Measurements from ENCODE around the gene CDC34. TPM values are rescaled to one million over a fixed set of nuclear protein-coding genes. Genes with fewer than 3 reads are reported as not detected.

CDC34 gene
- total and polyA plus RNA-seq, 3 donors from 2014 or later, result 149 to 249 (median 205) TPM

DNA sequence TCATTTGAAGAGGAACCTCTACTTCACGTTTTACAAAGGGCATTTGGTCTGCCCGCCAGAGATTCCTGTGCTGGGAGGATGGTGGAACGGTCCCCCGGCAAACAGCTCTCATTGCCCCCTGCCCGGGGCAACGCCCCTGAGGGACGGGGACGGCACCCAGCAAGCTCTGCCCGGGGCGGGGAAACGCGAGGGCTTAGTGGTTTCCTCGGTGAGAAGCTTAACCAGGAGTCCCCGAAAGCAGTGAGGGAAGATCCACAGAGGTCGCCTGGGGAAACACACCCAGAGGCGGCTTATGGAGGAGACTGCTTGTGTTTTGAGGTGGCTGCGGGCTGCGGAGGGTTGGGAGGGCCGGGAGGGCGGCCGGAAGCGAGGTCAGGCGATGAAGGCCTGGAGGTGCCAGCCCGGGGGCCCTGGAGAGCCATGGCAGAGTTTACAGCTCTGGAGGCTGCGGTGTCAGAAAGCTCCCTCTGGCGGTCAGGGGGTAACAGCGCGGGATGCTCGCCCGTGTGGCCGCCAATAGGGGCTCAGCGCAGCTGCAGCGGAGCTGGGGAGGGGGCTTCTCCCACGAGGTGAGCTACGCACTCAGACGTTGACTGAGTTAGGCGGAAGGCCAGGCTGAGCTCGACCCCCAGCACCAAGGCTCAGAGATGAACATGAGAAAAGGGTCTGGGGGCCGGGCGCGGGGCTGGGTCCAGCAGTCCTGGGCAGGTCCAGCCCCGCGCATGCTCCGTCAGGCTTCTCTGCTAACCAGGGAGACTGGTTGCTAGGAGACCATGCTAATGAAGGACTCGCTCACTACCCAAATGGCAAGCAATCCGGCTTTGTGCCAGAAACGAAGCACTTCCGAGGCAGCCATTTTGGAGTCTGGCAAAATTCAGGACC is 24.9 kb upstream of the CDC34 start:
- intact Hi-C loops (cut with DNase I; ENCODE audit: low total_unique reads), result no loop called here

GRCh38 chr19:507286-508203 is 24.0 kb upstream of the CDC34 start, which contains the start of gene TPGS1:
TPGS1 (plus strand) TSS chr19:507497; CDS start chr19:507507, 10 bp downstream.
- TF ChIP-seq POLR2A (IDR thresholded peaks at IDR 0.05), result no peak
- peak in 1 of 3 experiments; percentile 46 for TF ChIP-seq CTCF (IDR thresholded peaks at IDR 0.05)
- H3K27ac ChIP-seq, result peak within 1 kb of the TSS; percentile 81 to 89
- H3K27me3 ChIP-seq, result no peaks in the 10 kb centered on the region
- peak; percentile 89 for DNase-seq
- intact Hi-C loops (cut with DNase I; ENCODE audit: low total_unique reads), result no loop called here
- 1% methylated on average over 32 to 76 of the region's 81 CpGs for WGBS, 2 donors
- peak within 1 kb of the TSS; percentile 88 to 96 for H3K4me3 ChIP-seq
- peaks cover 14% of the 10 kb centered on the region for H3K4me1 ChIP-seq
- H3K9me3 ChIP-seq, result no peaks in the 10 kb centered on the region
- H3K36me3 ChIP-seq (ENCODE audit: low read depth, missing control alignments), result no peaks in the 10 kb centered on the region

More for the DNA sequence above, 24.9 kb upstream of the CDC34 start:
- Histone ChIP-seq H3K9me3 (no peaks in the 10 kb centered on the region), H3K36me3 (ENCODE audit: low read depth, missing control alignments) (no peaks in the 10 kb centered on the region), H3K27ac (peak overlapping the region; percentile 81 to 89), H3K4me1 (peaks cover 14% of the 10 kb centered on the region), H3K4me3 (peak overlapping the region; percentile 88 to 96), H3K27me3 (no peaks in the 10 kb centered on the region)
- WGBS, 2 donors, result 2 to 4% methylated on average over 46 to 48 of the region's 48 CpGs
- DNase-seq, result peak; percentile 100
- peak; percentile 89 to 98 (median 98) for TF ChIP-seq CTCF (IDR thresholded peaks at IDR 0.05)
- no peak for TF ChIP-seq POLR2A (IDR thresholded peaks at IDR 0.05)

GRCh38 chr19:508204-509150 is 23.1 kb upstream of the CDC34 start:
- Histone ChIP-seq H3K4me3 (peak overlapping the region; percentile 88 to 96), H3K27ac (peak overlapping the region in 1 of 2 donors; percentile 89), H3K9me3 (no peaks in the 10 kb centered on the region), H3K27me3 (no peaks in the 10 kb centered on the region), H3K36me3 (ENCODE audit: low read depth, missing control alignments) (no peaks in the 10 kb centered on the region), H3K4me1 (peaks cover 14% of the 10 kb centered on the region)
- 49 to 56% methylated on average over 20 to 32 of the region's 32 CpGs for WGBS, 2 donors
- TF ChIP-seq POLR2A (IDR thresholded peaks at IDR 0.05), result no peak
- TF ChIP-seq CTCF (IDR thresholded peaks at IDR 0.05), result no peak
- intact Hi-C loops (cut with DNase I; ENCODE audit: low total_unique reads), result no loop called here
- DNase-seq, result no peak

DNA sequence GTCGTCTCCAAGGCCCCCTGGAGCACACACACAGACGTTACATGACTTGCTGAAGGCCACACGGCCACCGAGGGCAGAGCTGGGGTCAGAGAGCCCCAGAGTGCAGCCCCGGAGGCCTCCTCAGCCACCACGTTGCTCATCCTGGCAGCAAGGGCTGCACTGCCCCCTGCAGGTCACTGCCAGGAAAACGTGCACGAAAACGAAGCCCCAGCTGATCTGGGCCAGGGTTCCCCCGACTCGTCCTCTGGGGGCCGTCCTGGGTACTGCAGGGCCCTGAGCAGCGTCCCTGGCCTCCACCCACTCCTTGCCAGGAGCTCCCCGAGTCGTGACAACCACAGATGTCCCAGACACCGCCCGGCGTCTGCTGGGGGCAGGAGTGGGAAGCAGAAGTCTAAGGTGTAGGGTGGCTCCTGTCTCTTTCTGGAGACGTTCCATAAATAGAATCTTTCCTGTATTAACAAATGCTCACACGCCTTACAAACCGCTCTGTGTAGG is 20.9 kb upstream of the CDC34 start:
- no peaks in the 10 kb centered on the region for H3K27me3 ChIP-seq
- H3K9me3 ChIP-seq, result no peaks in the 10 kb centered on the region
- intact Hi-C loops (cut with DNase I; ENCODE audit: low total_unique reads), result no loop called here
- no peak overlapping the region for H3K4me3 ChIP-seq
- 38% methylated on average over 17 to 21 of the region's 21 CpGs for WGBS, 2 donors
- H3K4me1 ChIP-seq, result peaks cover 14% of the 10 kb centered on the region
- TF ChIP-seq POLR2A (IDR thresholded peaks at IDR 0.05), result no peak
- TF ChIP-seq CTCF (IDR thresholded peaks at IDR 0.05), result peak; percentile 58 to 88 (median 73)
- DNase-seq, result peak; percentile 70
- H3K36me3 ChIP-seq (ENCODE audit: low read depth, missing control alignments), result no peaks in the 10 kb centered on the region
- no peak overlapping the region for H3K27ac ChIP-seq
